HG02981 (cell line): ENCODE data around the gene LCN12.

Source experiments
- ATAC-seq: cut with Tn5 transposase; IDR thresholded peaks from one replicate; pipeline ENCODE4 v1.9.1; 2021; ENCODE audit warnings: mild to moderate bottlenecking, moderate library complexity; ENCODE audit not compliant: unreplicated experiment

Gene LCN12

GRCh38 chr9:136957461-136957860 lies 5.4 kb downstream of the LCN12 start:
- ATAC-seq, result no peak

GRCh38 chr9:136957901-136958300 lies 5.8 kb downstream of the LCN12 start:
- no peak for ATAC-seq

- ATAC-seq, result no peak
These were observed 6.4 kb downstream of the LCN12 start for GRCh38 chr9:136958473-136958872.

GRCh38 chr9:136958898-136959850 lies 7.1 kb downstream of the LCN12 start:
- no peak for ATAC-seq

GRCh38 chr9:136960212-136960937 lies 8.3 kb downstream of the LCN12 start:
- ATAC-seq, result no peak

- ATAC-seq, result no peak
These were observed 8.8 kb downstream of the LCN12 start for GRCh38 chr9:136960938-136961275.

- no peak for ATAC-seq
These were observed 9.4 kb downstream of the LCN12 start for GRCh38 chr9:136961279-136962065.

- ATAC-seq, result no peak
These were observed 10.1 kb downstream of the LCN12 start for GRCh38 chr9:136962163-136962562.

- no peak for ATAC-seq
These were observed 10.7 kb downstream of the LCN12 start for GRCh38 chr9:136962701-136963248.

GRCh38 chr9:136963341-136963740 lies 11.3 kb downstream of the LCN12 start:
- no peak for ATAC-seq

GRCh38 chr9:136963751-136964150 lies 11.7 kb downstream of the LCN12 start:
- ATAC-seq, result no peak

- no peak for ATAC-seq
These were observed 12.2 kb downstream of the LCN12 start for GRCh38 chr9:136964171-136964689.

GRCh38 chr9:136964833-136965422 lies 12.9 kb downstream of the LCN12 start:
- no peak for ATAC-seq

- no peak for ATAC-seq
These were observed 13.9 kb downstream of the LCN12 start for GRCh38 chr9:136965771-136966484.

- ATAC-seq, result no peak
These were observed 16.5 kb downstream of the LCN12 start for GRCh38 chr9:136968333-136969127.

- no peak for ATAC-seq
These were observed 17.1 kb downstream of the LCN12 start for GRCh38 chr9:136969150-136969549.

- ATAC-seq, result no peak
These were observed 17.7 kb downstream of the LCN12 start for GRCh38 chr9:136969774-136970173.

GRCh38 chr9:136970361-136970760 lies 18.3 kb downstream of the LCN12 start:
- ATAC-seq, result no peak

GRCh38 chr9:136971746-136972145 lies 19.7 kb downstream of the LCN12 start:
- ATAC-seq, result no peak
